Activated CD4-positive, alpha-beta T cell treated with anti-CD3 and anti-CD28 coated beads for 36 hours (primary cell): ENCODE data around the gene TUBB1. TPM values are rescaled to one million over a fixed set of nuclear protein-coding genes. Genes with fewer than 3 reads are reported as not detected.
A peak's percentile ranks its signal among the peaks of the same experiment; 100 is the strongest.

Source experiments
- ATAC-seq: fragments of 200-7000 bp; cut with Tn5 transposase; one replicate; pipeline ENCODE4 v1.10.0; 2021; ENCODE audit warnings: mild to moderate bottlenecking, moderate library complexity
- CTCF ChIA-PET: fragments of 350-600 bp; sonication (Branson Sonifier 250); formaldehyde crosslinking; loops from one replicate; lab custom pipeline; 2021; ENCODE audit warnings: antibody characterized with exemption; lab: Charles Lee
- POLR2A ChIA-PET: fragments of 350-600 bp; sonication (Branson Sonifier 250); formaldehyde crosslinking; loops from one replicate; lab custom pipeline; 2021; ENCODE audit warnings: antibody characterized with exemption, inconsistent platforms; lab: Charles Lee
- DNase-seq: peaks from one replicate; pipeline ENCODE4 v3.0.0-alpha.2; 2020
- H3K27ac Mint-ChIP-seq: one replicate; pipeline ENCODE4 v1.8.0; 2021; ENCODE audit warnings: mixed read lengths
- H3K27me3 Mint-ChIP-seq: one replicate; pipeline ENCODE4 v1.8.0; 2021; ENCODE audit warnings: mixed read lengths
- H3K36me3 Mint-ChIP-seq: one replicate; pipeline ENCODE4 v1.8.0; 2021; ENCODE audit warnings: low read depth, mixed read lengths
- H3K4me1 Mint-ChIP-seq: one replicate; pipeline ENCODE4 v1.8.0; 2021; ENCODE audit warnings: mixed read lengths
- H3K4me3 Mint-ChIP-seq: one replicate; pipeline ENCODE4 v1.8.0; 2021; ENCODE audit warnings: mild to moderate bottlenecking, moderate library complexity, mixed read lengths
- H3K9me3 Mint-ChIP-seq: one replicate; pipeline ENCODE4 v1.8.0; 2021; ENCODE audit warnings: low read depth, mixed read lengths
- intact Hi-C, 2 experiments: fragments of 100-400 bp; cut with DNase I in 1 of 2; cut with micrococcal nuclease in 1 of 2; formaldehyde crosslinking; loops; one replicate each; pipeline versions ENCODE4 v1.14.2 to v1.15.1; 2022 to 2024; cut with DNase I, micrococcal nuclease
- total RNA-seq, 2 experiments: library from RNA; stranded (reverse); gene quantifications; one replicate each; pipeline ENCODE4 v1.2.3, GENCODE V29; 2021

Gene TUBB1
- total RNA-seq, 2 experiments from 2014 or later = not detected

GRCh38 chr20:59043698-59044097 is 24.5 kb downstream of the TUBB1 start:
- ChIA-PET CTCF (interaction anchor here (0.8 to 2.0 kb wide), 6 partner anchors 11 to 178 kb away, joined by 3 to 6 read pairs (median 4); partner anchors contain the start of gene ATP5F1E), POLR2A (interaction anchor here (2.4 kb wide), 1 partner anchor 11 kb away, joined by 16 read pairs; the partner anchor contains the start of gene ATP5F1E)
- ATAC-seq (no peak), DNase-seq (peak; percentile 17)
- H3K27ac Mint-ChIP-seq = peak overlapping the region; percentile 77
- H3K4me3 Mint-ChIP-seq = peak overlapping the region; percentile 67
- H3K4me1 Mint-ChIP-seq = peaks cover 54% of the 10 kb centered on the region
- peaks cover 22% of the 10 kb centered on the region for H3K36me3 Mint-ChIP-seq
- no peaks in the 10 kb centered on the region for H3K9me3 Mint-ChIP-seq
- no peaks in the 10 kb centered on the region for H3K27me3 Mint-ChIP-seq
- intact Hi-C loops = loop anchor here (2.0 kb wide), 2 partner anchors 63 to 151 kb away; partner anchors contain the start of gene NELFCD (in 1 of the 2)

GRCh38 chr20:59044295-59044694 is 25.1 kb downstream of the TUBB1 start:
- Mint-ChIP-seq H3K27ac (no peak overlapping the region), H3K27me3 (no peaks in the 10 kb centered on the region), H3K4me1 (peaks cover 49% of the 10 kb centered on the region), H3K36me3 (peaks cover 21% of the 10 kb centered on the region), H3K9me3 (no peaks in the 10 kb centered on the region), H3K4me3 (no peak overlapping the region)
- intact Hi-C loops = no loop called here
- ChIA-PET POLR2A (no interaction called here), CTCF (interaction anchor here (2.0 kb wide), 1 partner anchor 12 kb away, joined by 6 read pairs; the partner anchor contains the start of gene ATP5F1E)
- DNase-seq = no peak
- ATAC-seq = no peak

- H3K27me3 Mint-ChIP-seq = no peaks in the 10 kb centered on the region
- DNase-seq (no peak), ATAC-seq (no peak)
- CTCF ChIA-PET = interaction anchor here (1.0 to 2.0 kb wide), 3 partner anchors 12 to 107 kb away, joined by 3 to 6 read pairs (median 5); partner anchors contain the start of gene ATP5F1E
- intact Hi-C loops = no loop called here
- H3K4me3 Mint-ChIP-seq = no peak overlapping the region
- no peaks in the 10 kb centered on the region for H3K9me3 Mint-ChIP-seq
- H3K27ac Mint-ChIP-seq = no peak overlapping the region
- POLR2A ChIA-PET = no interaction called here
- peaks cover 19% of the 10 kb centered on the region for H3K36me3 Mint-ChIP-seq
- peaks cover 45% of the 10 kb centered on the region for H3K4me1 Mint-ChIP-seq
These were observed 25.6 kb downstream of the TUBB1 start for GRCh38 chr20:59044796-59045195.

GRCh38 chr20:59046862-59047261 is 27.6 kb downstream of the TUBB1 start:
- ChIA-PET POLR2A (no interaction called here), CTCF (interaction anchor here (0.8 to 1.9 kb wide), 2 partner anchors 41 to 160 kb away, joined by 3 to 7 read pairs; no protein-coding TSS in a partner anchor)
- H3K4me3 Mint-ChIP-seq = no peak overlapping the region
- no peaks in the 10 kb centered on the region for H3K9me3 Mint-ChIP-seq
- DNase-seq (no peak), ATAC-seq (no peak)
- no peaks in the 10 kb centered on the region for H3K36me3 Mint-ChIP-seq
- H3K27me3 Mint-ChIP-seq = peaks cover 1% of the 10 kb centered on the region
- intact Hi-C loops = no loop called here
- H3K27ac Mint-ChIP-seq = no peak overlapping the region
- peaks cover 28% of the 10 kb centered on the region for H3K4me1 Mint-ChIP-seq

GRCh38 chr20:59047938-59048680 is 28.9 kb downstream of the TUBB1 start:
- H3K27ac Mint-ChIP-seq = peak overlapping the region; percentile 44
- intact Hi-C loops = loop anchor here in 1 of 2 experiments (1.0 to 2.0 kb wide), 2 partner anchors 26 to 119 kb away; no protein-coding TSS in a partner anchor
- POLR2A ChIA-PET = no interaction called here
- ATAC-seq = peak; percentile 90
- H3K36me3 Mint-ChIP-seq = no peaks in the 10 kb centered on the region
- peaks cover 27% of the 10 kb centered on the region for H3K4me1 Mint-ChIP-seq
- DNase-seq = peak; percentile 59
- CTCF ChIA-PET = interaction anchor here (1.9 kb wide), 1 partner anchor 159 kb away, joined by 7 read pairs; no protein-coding TSS in a partner anchor
- H3K27me3 Mint-ChIP-seq = peaks cover 1% of the 10 kb centered on the region
- H3K4me3 Mint-ChIP-seq = no peak overlapping the region
- no peaks in the 10 kb centered on the region for H3K9me3 Mint-ChIP-seq

GRCh38 chr20:59048681-59049030 is 29.4 kb downstream of the TUBB1 start:
- intact Hi-C loops = loop anchor here in 1 of 2 experiments (1.0 to 2.0 kb wide), 2 partner anchors 26 to 118 kb away; no protein-coding TSS in a partner anchor
- CTCF ChIA-PET = no interaction called here
- Mint-ChIP-seq H3K27me3 (peaks cover 1% of the 10 kb centered on the region), H3K4me1 (peaks cover 21% of the 10 kb centered on the region), H3K9me3 (no peaks in the 10 kb centered on the region), H3K36me3 (no peaks in the 10 kb centered on the region), H3K27ac (peak overlapping the region; percentile 44), H3K4me3 (no peak overlapping the region)
- DNase-seq (no peak), ATAC-seq (no peak)
- POLR2A ChIA-PET = no interaction called here

GRCh38 chr20:59050437-59050836 is 31.2 kb downstream of the TUBB1 start:
- no peak for ATAC-seq
- Mint-ChIP-seq H3K36me3 (no peaks in the 10 kb centered on the region), H3K4me3 (no peak overlapping the region), H3K27me3 (peaks cover 7% of the 10 kb centered on the region), H3K4me1 (peaks cover 17% of the 10 kb centered on the region), H3K9me3 (no peaks in the 10 kb centered on the region), H3K27ac (no peak overlapping the region)
- no peak for DNase-seq
- intact Hi-C loops = no loop called here
- ChIA-PET CTCF (interaction anchor here (0.8 to 1.9 kb wide), 3 partner anchors 14 to 159 kb away, joined by 3 to 6 read pairs (median 5); no protein-coding TSS in a partner anchor), POLR2A (no interaction called here)

- Mint-ChIP-seq H3K9me3 (no peaks in the 10 kb centered on the region), H3K27me3 (peaks cover 7% of the 10 kb centered on the region), H3K27ac (no peak overlapping the region), H3K4me1 (peaks cover 16% of the 10 kb centered on the region), H3K36me3 (no peaks in the 10 kb centered on the region), H3K4me3 (no peak overlapping the region)
- no peak for DNase-seq
- ATAC-seq = no peak
- ChIA-PET CTCF (interaction anchor here (0.6 to 0.9 kb wide), 2 partner anchors 15 to 156 kb away, joined by 3 read pairs; no protein-coding TSS in a partner anchor), POLR2A (no interaction called here)
- intact Hi-C loops = no loop called here
These were observed 32.5 kb downstream of the TUBB1 start for GRCh38 chr20:59051666-59052185.

GRCh38 chr20:59055302-59055701 is 36.1 kb downstream of the TUBB1 start:
- H3K4me1 Mint-ChIP-seq = no peaks in the 10 kb centered on the region
- POLR2A ChIA-PET = no interaction called here
- peaks cover 7% of the 10 kb centered on the region for H3K27me3 Mint-ChIP-seq
- no peaks in the 10 kb centered on the region for H3K36me3 Mint-ChIP-seq
- ATAC-seq = no peak
- no peak overlapping the region for H3K27ac Mint-ChIP-seq
- H3K9me3 Mint-ChIP-seq = no peaks in the 10 kb centered on the region
- H3K4me3 Mint-ChIP-seq = no peak overlapping the region
- intact Hi-C loops = no loop called here
- DNase-seq = no peak
- CTCF ChIA-PET = interaction anchor here (1.3 to 2.5 kb wide), 2 partner anchors 152 to 166 kb away, joined by 5 to 9 read pairs; no protein-coding TSS in a partner anchor

GRCh38 chr20:59062081-59062480 is 42.9 kb downstream of the TUBB1 start:
- no peaks in the 10 kb centered on the region for H3K4me1 Mint-ChIP-seq
- H3K27me3 Mint-ChIP-seq = peaks cover 3% of the 10 kb centered on the region
- no peak overlapping the region for H3K4me3 Mint-ChIP-seq
- CTCF ChIA-PET = interaction anchor here (0.6 kb wide), 1 partner anchor 60 kb away, joined by 3 read pairs; no protein-coding TSS in a partner anchor
- POLR2A ChIA-PET = no interaction called here
- H3K36me3 Mint-ChIP-seq = no peaks in the 10 kb centered on the region
- H3K27ac Mint-ChIP-seq = no peak overlapping the region
- ATAC-seq (no peak), DNase-seq (no peak)
- intact Hi-C loops = no loop called here
- no peaks in the 10 kb centered on the region for H3K9me3 Mint-ChIP-seq

- Mint-ChIP-seq H3K27me3 (peaks cover 3% of the 10 kb centered on the region), H3K27ac (no peak overlapping the region), H3K9me3 (no peaks in the 10 kb centered on the region), H3K36me3 (no peaks in the 10 kb centered on the region), H3K4me1 (no peaks in the 10 kb centered on the region), H3K4me3 (no peak overlapping the region)
- intact Hi-C loops = no loop called here
- no peak for ATAC-seq
- ChIA-PET POLR2A (no interaction called here), CTCF (interaction anchor here (0.5 to 1.9 kb wide), 5 partner anchors 13 to 1322 kb away, joined by 3 to 6 read pairs (median 3); no protein-coding TSS in a partner anchor)
- DNase-seq = no peak
These were observed 44.4 kb downstream of the TUBB1 start for GRCh38 chr20:59063358-59064213.
